Astrocyte (in vitro differentiated cells and primary cell): ENCODE measurements around the gene CCDC142. TPM values are rescaled to one million over a fixed set of nuclear protein-coding genes. Genes with fewer than 3 reads are reported as not detected.

Experiments
- DNase-seq: peaks from one replicate; pipeline ENCODE4 v3.0.0-alpha.2; 2010; ENCODE audit warnings: low read depth
- FAIRE-seq: peaks from 2 replicates; lab custom pipeline; 2011; peaks lifted over from hg19 to GRCh38; lab: Jason Lieb, UNC
- H2AFZ ChIP-seq: 2 replicates; pipeline ENCODE4 v1.6.0; 2012; ENCODE audit warnings: low read depth, low read length, inconsistent platforms
- H3K27ac ChIP-seq: 2 replicates; pipeline ENCODE4 v1.5.1; 2011; ENCODE audit warnings: low read depth, low read length, inconsistent platforms
- H3K27me3 ChIP-seq: 2 replicates; pipeline ENCODE4 v1.6.0; 2011; ENCODE audit warnings: low read length, inconsistent platforms; ENCODE audit not compliant: insufficient read depth
- H3K36me3 ChIP-seq: 2 replicates; pipeline ENCODE4 v1.5.1; 2011; ENCODE audit warnings: low read length, inconsistent platforms; ENCODE audit not compliant: insufficient read depth
- H3K4me1 ChIP-seq: 2 replicates; pipeline ENCODE4 v1.5.1; 2011; ENCODE audit warnings: low read length, inconsistent platforms; ENCODE audit not compliant: insufficient read depth
- H3K4me2 ChIP-seq: 2 replicates; pipeline ENCODE4 v1.6.0; 2012; ENCODE audit warnings: low read length, inconsistent platforms
- H3K4me3 ChIP-seq: 2 replicates; pipeline ENCODE4 v1.5.1; 2011; ENCODE audit warnings: low read depth, mild to moderate bottlenecking, low read length, inconsistent platforms; ENCODE audit not compliant: insufficient read depth
- H3K79me2 ChIP-seq: 2 replicates; pipeline ENCODE4 v1.6.0; 2012; ENCODE audit warnings: mild to moderate bottlenecking, low read length, inconsistent platforms; ENCODE audit not compliant: insufficient read depth
- H3K9ac ChIP-seq: 2 replicates; pipeline ENCODE4 v1.6.0; 2012; ENCODE audit warnings: mild to moderate bottlenecking, low read length, inconsistent platforms
- H3K9me3 ChIP-seq: 2 replicates; pipeline ENCODE4 v1.5.1; 2012; ENCODE audit warnings: low read depth, mild to moderate bottlenecking, low read length, inconsistent platforms; ENCODE audit not compliant: insufficient read depth
- H4K20me1 ChIP-seq: 2 replicates; pipeline ENCODE4 v1.6.0; 2012; ENCODE audit warnings: low read length, inconsistent platforms; ENCODE audit not compliant: insufficient read depth
- H3K27ac Mint-ChIP-seq: one replicate; pipeline ENCODE4 v1.8.0; 2021; ENCODE audit warnings: mild to moderate bottlenecking, mixed read lengths; ENCODE audit not compliant: unreplicated experiment
- H3K27me3 Mint-ChIP-seq: one replicate; pipeline ENCODE4 v1.8.0; 2021; ENCODE audit warnings: low read depth, mixed read lengths; ENCODE audit not compliant: unreplicated experiment
- H3K36me3 Mint-ChIP-seq: one replicate; pipeline ENCODE4 v1.8.0; 2021; ENCODE audit warnings: low read depth, mixed read lengths; ENCODE audit not compliant: unreplicated experiment
- H3K4me1 Mint-ChIP-seq: one replicate; pipeline ENCODE4 v1.8.0; 2021; ENCODE audit warnings: low read depth, mixed read lengths; ENCODE audit not compliant: unreplicated experiment
- H3K4me3 Mint-ChIP-seq: one replicate; pipeline ENCODE4 v1.8.0; 2021; ENCODE audit warnings: mild to moderate bottlenecking, moderate library complexity, mixed read lengths; ENCODE audit not compliant: unreplicated experiment
- H3K9me3 Mint-ChIP-seq: one replicate; pipeline ENCODE4 v1.8.0; 2021; ENCODE audit warnings: mild to moderate bottlenecking, mixed read lengths; ENCODE audit not compliant: unreplicated experiment
- EZH2 ChIP-seq: IDR thresholded peaks from 2 replicates; pipeline ENCODE4 v1.6.1; 2012; ENCODE audit warnings: mild to moderate bottlenecking, low read length, inconsistent platforms; ENCODE audit not compliant: insufficient read depth
- total RNA-seq: library from RNA; stranded (reverse); gene quantifications from 2 replicates; pipeline ENCODE4 v1.2.1, GENCODE V29; 2021
- TF ChIP-seq, protein P1 (sequence below): IDR thresholded peaks from 2 replicates; pipeline ENCODE4 v1.5.1; 2011; ENCODE audit warnings: low read depth, mild to moderate bottlenecking, inconsistent platforms, low read length, moderate library complexity; ENCODE audit not compliant: insufficient read depth

CCDC142 gene
- total RNA-seq, 1 donor from 2014 or later, result 11.2 TPM

DNA sequence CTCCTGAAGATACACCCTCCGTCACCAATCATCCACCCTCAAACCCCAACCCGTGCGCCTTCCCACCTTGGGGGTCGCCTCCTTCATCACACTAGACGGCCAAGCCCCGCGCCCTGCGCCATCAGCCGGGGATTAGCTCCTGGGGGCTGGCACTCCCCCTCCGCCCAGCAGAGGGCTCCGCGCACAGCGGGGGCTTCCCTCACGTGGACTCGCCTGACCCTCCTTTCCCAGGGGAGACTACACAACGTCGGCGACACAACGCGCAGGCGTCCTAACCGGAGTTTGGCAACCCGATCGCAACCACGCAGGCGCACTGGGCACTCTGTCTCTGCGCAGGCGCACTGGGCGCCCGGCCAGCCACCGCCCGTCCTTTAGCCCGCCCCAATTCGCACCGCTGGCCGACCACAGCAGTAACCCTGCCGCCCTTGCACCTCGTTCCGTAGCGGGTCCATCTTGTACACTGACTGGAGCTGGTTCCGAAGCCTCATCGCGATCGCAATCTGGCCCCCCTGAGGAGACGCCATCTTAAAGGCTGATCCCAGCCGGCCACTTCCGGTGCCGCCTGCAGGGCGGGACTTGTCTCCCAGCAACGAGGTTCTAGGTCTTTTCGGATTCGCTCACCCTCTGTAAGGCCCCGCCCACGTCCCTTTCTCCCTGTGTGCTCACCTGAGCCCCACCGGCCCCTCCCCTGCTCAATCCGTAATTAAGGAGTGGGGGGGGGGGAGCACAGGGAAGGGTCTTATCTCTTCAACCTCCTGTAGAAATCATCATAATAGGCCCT, 24.5 kb upstream of the CCDC142 start, which contains the start of gene PCGF1:
Gene PCGF1 (minus strand): TSS at position 551 of the 781 bp plus-strand sequence. CDS start 27 bp downstream, at position 524.
- Histone ChIP-seq H4K20me1 (peaks cover 7% of the 10 kb centered on the region), H3K9me3 (no peaks in the 10 kb centered on the region), H2AFZ (peak within 1 kb of the TSS; percentile 98), H3K4me1 (peaks cover 54% of the 10 kb centered on the region), H3K36me3 (peaks cover 4% of the 10 kb centered on the region), H3K4me2 (peak within 1 kb of the TSS; percentile 97), H3K27ac (peak within 1 kb of the TSS; percentile 99), H3K79me2 (peaks cover 24% of the 10 kb centered on the region), H3K4me3 (peak within 1 kb of the TSS; percentile 94), H3K27me3 (peaks cover 25% of the 10 kb centered on the region), H3K9ac (peak within 1 kb of the TSS; percentile 95)
- H3K9me3 Mint-ChIP-seq, result no peaks in the 10 kb centered on the region
- H3K27me3 Mint-ChIP-seq, result peaks cover 35% of the 10 kb centered on the region
- peak within 1 kb of the TSS; percentile 97 for H3K4me3 Mint-ChIP-seq
- peaks cover 21% of the 10 kb centered on the region for H3K4me1 Mint-ChIP-seq
- TF ChIP-seq, protein P1, sequence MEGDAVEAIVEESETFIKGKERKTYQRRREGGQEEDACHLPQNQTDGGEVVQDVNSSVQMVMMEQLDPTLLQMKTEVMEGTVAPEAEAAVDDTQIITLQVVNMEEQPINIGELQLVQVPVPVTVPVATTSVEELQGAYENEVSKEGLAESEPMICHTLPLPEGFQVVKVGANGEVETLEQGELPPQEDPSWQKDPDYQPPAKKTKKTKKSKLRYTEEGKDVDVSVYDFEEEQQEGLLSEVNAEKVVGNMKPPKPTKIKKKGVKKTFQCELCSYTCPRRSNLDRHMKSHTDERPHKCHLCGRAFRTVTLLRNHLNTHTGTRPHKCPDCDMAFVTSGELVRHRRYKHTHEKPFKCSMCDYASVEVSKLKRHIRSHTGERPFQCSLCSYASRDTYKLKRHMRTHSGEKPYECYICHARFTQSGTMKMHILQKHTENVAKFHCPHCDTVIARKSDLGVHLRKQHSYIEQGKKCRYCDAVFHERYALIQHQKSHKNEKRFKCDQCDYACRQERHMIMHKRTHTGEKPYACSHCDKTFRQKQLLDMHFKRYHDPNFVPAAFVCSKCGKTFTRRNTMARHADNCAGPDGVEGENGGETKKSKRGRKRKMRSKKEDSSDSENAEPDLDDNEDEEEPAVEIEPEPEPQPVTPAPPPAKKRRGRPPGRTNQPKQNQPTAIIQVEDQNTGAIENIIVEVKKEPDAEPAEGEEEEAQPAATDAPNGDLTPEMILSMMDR, result peak; percentile 26
- no peak for TF ChIP-seq EZH2
- H3K36me3 Mint-ChIP-seq, result peaks cover 12% of the 10 kb centered on the region
- DNase-seq, result peak; percentile 91
- FAIRE-seq, result no peak
- H3K27ac Mint-ChIP-seq, result peak within 1 kb of the TSS; percentile 99

DNA sequence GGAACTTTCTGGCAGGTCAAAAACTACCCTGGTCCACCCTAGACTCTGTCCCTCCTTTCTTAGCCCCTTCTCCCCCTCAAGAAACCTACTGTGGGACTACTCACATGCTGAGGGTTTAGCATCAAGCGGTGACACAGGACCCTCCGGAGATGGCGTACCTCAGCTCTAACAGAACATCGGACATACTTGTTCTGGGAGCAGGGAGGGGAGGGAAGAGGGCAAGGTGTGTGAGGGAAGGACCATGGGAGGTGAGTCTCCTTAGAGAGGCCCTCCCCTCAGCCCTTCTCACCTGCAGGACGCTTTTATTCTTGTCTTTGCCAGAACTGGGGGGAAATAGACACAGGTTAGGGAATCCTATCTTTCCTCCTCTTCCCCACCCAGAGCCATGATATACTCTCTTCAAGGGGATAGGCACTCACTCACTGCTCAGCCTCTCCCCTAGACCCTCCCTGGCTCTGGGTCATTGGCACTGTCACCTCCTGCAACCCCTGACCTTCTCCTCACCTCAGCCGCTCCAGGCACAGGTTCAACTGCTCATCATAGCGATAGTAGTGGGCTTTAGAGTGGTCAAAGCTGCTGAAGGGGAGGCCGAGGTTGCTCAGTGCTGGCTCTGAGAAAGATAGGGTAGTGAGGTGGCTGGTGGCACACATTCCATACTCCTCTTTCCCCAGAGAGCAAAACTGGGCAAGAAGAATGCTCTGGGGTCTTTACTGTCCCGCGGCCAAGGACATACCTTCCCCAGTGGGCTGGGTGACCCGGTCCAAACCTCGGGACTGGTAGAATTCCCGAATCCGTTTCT, 22.8 kb upstream of the CCDC142 start:
- peaks cover 4% of the 10 kb centered on the region for H3K36me3 ChIP-seq
- H3K9me3 Mint-ChIP-seq, result no peaks in the 10 kb centered on the region
- peaks cover 24% of the 10 kb centered on the region for H3K79me2 ChIP-seq
- H3K27ac Mint-ChIP-seq, result no peak overlapping the region
- H2AFZ ChIP-seq, result no peak overlapping the region
- H3K27me3 Mint-ChIP-seq, result peaks cover 35% of the 10 kb centered on the region
- H3K4me3 ChIP-seq, result peak overlapping the region; percentile 9
- peaks cover 49% of the 10 kb centered on the region for H3K4me1 ChIP-seq
- H3K9me3 ChIP-seq, result no peaks in the 10 kb centered on the region
- peak overlapping the region; percentile 97 for H3K4me3 Mint-ChIP-seq
- H3K27me3 ChIP-seq, result peaks cover 18% of the 10 kb centered on the region
- DNase-seq (no peak), FAIRE-seq (no peak)
- H4K20me1 ChIP-seq, result peaks cover 7% of the 10 kb centered on the region
- no peak overlapping the region for H3K27ac ChIP-seq
- H3K9ac ChIP-seq, result no peak overlapping the region
- peaks cover 12% of the 10 kb centered on the region for H3K36me3 Mint-ChIP-seq
- peak overlapping the region; percentile 63 for H3K4me2 ChIP-seq
- peaks cover 21% of the 10 kb centered on the region for H3K4me1 Mint-ChIP-seq
- TF ChIP-seq EZH2, result no peak
- TF ChIP-seq, protein P1, result no peak
